ENCODE measurements around the gene HIGD1A. TPM values are rescaled to one million over a fixed set of nuclear protein-coding genes. Genes with fewer than 3 reads are reported as not detected.
"Not testable (repeated sequence)": the region's sequence is repeated elsewhere in the genome, so short reads cannot be mapped to it uniquely, and the experiment has no call there.

The HIGD1A gene
- total RNA-seq, 2 experiments from 2014 or later, result 90.6 to 92.0 TPM

DNA sequence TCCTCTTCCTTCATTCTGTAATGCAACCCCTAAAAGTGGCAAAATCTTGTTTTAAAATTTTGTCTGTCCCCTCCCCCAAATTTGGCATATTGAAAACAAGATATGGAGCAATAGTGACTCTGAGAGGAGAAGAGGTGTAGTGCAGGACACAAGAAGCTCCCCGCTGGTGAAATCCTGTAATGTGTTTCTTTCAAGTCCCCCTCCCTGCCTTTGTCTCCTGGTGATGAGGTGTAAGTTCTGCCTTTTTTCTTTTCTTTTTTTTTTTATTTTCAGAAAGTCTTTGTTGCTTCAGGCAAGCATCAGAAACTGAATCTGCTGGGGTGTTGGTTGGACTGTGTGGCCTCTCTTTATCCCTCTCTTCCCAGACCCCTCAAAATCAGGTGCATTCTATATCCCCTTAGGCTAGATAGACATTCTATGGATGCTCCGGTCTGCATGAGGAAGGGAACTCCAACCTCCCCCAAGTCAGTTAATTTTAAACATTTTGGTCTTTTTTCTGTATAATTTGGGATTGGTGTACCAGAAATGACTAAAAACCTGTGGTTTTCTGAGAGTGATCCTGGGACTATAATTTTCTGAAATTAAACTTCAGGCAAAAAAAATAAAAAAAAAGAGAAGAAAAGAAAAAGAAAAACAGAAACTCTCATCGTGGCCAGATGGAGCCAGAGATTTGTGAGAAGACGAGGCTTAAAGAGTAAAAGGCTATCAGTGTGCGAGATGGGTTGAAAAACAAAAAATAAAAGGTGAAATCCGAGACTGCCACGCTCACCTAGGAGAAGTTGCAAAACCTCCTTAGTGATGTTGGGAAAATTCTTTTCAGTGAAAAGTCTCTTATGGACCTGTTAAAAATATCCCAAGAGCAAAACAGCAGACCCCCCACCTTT lies 26.4 kb upstream of the HIGD1A start:
- POLR2A ChIA-PET, result no interaction called here
- CTCF ChIA-PET, result interaction anchor here (0.7 to 1.8 kb wide), 4 partner anchors 9 to 50 kb away, joined by 3 to 6 read pairs (median 4); no protein-coding TSS in a partner anchor

DNA sequence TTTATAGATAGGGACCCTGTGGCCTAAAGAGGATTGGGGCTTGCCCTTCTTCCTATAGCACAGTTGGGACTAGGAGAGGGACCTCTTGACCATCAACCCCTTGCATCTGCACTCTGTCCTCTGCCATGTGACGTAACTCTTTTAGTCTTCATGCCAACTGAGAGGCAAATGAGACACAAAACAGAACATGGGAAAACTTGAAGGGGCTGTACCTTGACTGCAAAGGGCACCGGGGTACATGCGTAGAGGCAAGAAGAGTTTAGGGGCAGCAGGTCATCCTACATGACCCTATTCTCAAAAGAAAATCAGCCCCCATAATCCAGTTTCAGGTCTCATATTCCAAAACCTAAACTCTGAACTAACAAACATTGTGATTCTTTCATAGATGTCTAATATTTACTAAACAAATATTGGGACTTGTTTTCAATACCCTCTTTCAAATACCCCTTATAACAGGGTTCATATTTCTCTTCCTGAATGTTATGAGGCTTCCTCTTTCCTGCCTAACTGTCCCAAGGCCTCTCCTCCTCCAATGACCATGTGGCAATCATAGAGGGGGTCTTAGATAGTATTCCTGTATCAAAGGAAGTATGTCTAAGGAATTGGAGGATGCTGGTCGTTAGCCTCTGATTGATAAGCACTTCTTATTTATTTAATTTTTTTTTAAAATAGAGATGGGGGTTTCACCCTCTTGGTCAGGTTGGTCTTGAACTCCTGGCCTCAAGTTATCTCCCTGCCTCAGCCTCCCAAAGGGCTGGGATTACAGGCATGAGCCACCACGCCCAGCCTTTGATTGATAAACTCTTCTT lies 25.5 kb upstream of the HIGD1A start:
- POLR2A ChIA-PET, result no interaction called here

DNA sequence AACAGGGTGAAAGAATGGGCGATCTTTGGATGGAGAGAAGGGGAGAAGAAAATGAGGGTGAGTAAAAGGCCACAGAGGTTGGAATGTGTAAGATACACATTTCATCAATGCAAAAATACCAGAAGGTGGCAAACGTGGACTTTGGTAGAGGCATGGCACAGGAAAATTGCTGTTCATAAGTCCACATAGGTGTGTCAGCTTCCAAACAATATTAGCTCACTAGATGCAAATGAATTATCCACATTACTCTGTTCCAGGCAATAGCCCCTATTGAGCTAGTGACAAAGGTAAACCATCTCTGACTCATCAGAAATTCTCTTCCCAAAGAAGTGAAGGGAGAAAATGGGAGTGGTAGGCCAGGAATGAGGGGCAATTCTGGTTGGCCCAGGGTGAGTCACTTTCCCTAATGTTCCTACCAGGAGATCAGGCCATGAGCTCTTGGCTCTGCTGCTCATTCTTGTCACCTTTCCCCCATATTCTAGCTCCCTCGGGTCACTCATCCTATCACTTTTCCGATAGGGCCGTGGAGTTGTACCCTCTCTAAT lies 24.9 kb upstream of the HIGD1A start:
- ChIA-PET CTCF (no interaction called here), POLR2A (no interaction called here)

More for the DNA sequence above, 25.5 kb upstream of the HIGD1A start:
- CTCF ChIA-PET, result interaction anchor here (0.7 kb wide), 1 partner anchor 14 kb away, joined by 3 read pairs; no protein-coding TSS in a partner anchor

DNA sequence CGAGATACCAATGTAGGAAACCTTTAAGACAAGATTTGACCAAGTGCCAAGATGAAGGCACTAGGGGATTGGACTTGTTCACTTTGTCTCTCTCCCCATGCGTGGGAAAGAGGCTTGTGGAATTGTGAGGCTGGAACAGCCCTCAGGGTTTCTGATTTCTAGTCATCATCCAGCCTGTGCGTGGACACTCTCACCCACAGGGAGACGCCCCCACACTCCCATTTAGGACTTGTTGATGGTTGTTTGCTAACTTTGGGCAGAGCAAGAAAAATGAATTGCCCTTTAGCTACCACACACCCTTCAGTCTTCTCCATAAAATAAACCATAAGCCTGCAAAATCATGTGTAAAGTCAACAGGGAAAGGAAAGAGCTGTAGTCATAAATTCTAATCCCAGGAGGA lies 23.4 kb upstream of the HIGD1A start:
- CTCF ChIA-PET, result no interaction called here
- POLR2A ChIA-PET, result no interaction called here

- ChIA-PET POLR2A (no interaction called here), CTCF (no interaction called here)
Observed at GRCh38 chr3:42827023-42827422, 22.7 kb upstream of the HIGD1A start.

- CTCF ChIA-PET, result no interaction called here
- POLR2A ChIA-PET, result no interaction called here
Observed at GRCh38 chr3:42826141-42826540, 21.9 kb upstream of the HIGD1A start.

DNA sequence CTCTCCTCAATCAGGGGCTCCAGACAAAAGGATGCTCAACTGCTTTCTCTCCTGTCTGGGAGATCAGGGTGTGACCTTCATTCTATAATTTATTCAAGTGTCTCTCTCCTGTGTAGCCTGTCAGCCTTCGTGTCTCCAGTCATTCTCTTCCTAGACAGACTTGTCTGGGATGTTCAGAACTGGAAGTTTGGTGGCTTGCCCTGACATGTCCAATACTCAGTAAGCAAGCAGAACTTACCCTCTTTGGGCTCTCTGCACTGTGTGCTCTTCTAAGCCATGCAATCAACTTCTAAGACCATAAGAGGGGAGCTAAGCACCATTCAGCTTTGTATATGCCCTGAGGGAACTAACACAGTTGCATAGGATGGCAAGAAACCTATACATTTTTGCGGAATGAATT lies 19.1 kb upstream of the HIGD1A start:
- POLR2A ChIA-PET, result no interaction called here

GRCh38 chr3:42822828-42823227 lies 18.5 kb upstream of the HIGD1A start:
- POLR2A ChIA-PET, result no interaction called here
- CTCF ChIA-PET, result no interaction called here

More for the DNA sequence above, 19.1 kb upstream of the HIGD1A start:
- CTCF ChIA-PET, result no interaction called here

GRCh38 chr3:42820746-42821051 lies 16.4 kb upstream of the HIGD1A start:
- ChIA-PET CTCF (interaction anchor here (0.6 kb wide), 1 partner anchor 18 kb away, joined by 4 read pairs; no protein-coding TSS in a partner anchor), POLR2A (no interaction called here)

DNA sequence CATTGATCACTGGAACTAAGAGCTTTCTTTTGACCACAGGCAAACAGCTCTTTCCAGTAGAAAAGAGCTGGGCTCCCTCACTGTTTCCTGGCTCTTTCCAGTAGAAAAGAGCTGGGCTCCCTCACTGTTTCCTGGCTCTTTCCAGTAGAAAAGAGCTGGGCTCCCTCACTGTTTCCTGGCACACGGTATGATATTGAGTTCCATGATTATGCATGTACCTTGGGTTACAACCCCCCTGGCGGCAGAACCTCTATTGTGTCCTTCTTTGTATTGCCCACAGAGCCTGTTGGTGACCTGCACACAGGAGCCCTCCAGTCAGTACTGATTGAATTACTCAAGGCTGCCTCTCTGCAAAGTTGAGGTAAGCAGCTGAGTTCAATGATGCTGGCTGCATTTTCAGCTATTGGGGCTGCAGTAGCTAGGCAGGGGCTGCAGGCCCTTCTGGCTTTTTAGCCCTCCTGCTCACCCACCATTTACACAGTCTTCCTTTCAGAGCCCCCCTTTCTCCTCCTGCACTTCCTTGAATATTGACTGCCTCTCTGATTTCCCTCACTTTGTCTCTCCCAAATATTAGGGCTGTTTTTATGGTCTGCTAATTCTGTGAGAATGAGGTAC lies 15.2 kb upstream of the HIGD1A start:
- POLR2A ChIA-PET, result no interaction called here

DNA sequence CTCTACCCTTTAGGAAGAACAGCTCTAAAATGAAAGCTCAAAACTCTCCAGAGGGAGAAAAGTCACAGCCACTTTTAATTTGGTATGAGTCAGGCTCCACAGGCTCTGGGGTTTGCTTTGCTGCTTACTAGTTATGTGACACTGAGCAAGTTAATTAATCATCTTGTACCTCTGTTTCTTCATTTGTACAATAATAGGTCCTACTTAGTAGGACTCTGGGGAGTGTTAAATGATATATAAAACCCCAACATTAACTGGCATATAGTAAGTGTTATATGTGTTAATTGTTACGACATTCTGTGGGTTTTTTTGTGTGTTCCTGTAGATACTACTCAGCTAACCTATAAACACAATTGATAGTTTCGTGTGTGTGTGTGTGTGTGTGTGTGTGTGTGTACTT lies 11.5 kb upstream of the HIGD1A start:
- ChIA-PET POLR2A (no interaction called here), CTCF (interaction anchor here (1.1 kb wide), 1 partner anchor 14 kb away, joined by 3 read pairs; no protein-coding TSS in a partner anchor)

More for the DNA sequence above, 15.2 kb upstream of the HIGD1A start:
- CTCF ChIA-PET, result interaction anchor here (1.1 kb wide), 1 partner anchor 32 kb away, joined by 3 read pairs; no protein-coding TSS in a partner anchor

GRCh38 chr3:42814914-42815507 lies 10.7 kb upstream of the HIGD1A start:
- ChIA-PET POLR2A (no interaction called here), CTCF (no interaction called here)

DNA sequence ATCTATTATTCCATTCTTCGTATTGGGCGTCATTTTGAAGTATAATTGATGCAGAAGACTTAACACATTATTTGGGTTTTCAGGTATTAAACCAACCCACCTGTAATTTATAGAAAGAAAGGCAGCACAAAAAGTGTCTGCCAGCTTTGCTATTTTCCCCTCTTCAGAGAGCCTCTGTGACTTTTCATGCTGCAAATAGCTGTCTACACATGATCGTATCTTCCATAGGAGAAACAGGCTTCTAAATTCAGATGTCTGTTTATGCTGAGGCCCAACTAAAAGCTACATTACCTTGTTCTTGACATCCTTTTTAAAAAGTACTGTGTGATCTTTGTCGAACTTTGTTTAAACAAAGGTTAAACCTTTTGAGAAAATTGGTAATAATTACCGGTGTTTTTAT lies 10.0 kb upstream of the HIGD1A start:
- ChIA-PET POLR2A (no interaction called here), CTCF (no interaction called here)

- POLR2A ChIA-PET, CTCF ChIA-PET: not testable (repeated sequence)
Observed at GRCh38 chr3:42811118-42811883, 7.0 kb upstream of the HIGD1A start.

DNA sequence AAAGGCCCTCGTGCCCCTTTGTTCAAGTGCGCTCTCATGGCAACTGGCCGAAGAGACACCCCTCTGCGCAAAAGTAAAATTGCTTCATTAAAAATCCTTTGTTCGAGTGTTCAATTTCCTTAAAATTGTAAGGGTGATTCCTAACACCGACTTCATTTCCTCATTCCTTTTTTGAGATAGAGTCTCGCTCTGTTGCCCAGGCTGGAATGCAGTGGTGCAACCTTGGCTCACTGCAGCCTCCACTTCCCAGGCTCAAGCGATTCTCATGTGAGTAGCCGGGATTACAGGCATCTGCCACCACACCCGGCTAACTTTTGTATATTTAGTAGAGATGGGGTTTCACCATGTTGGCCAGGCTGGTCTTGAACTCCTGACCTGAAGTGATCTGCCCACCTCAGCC lies 6.4 kb upstream of the HIGD1A start:
- CTCF ChIA-PET, result interaction anchor here (0.6 to 1.2 kb wide), 3 partner anchors 31 to 219 kb away, joined by 3 to 4 read pairs (median 3); no protein-coding TSS in a partner anchor
- POLR2A ChIA-PET, result not testable (repeated sequence)

DNA sequence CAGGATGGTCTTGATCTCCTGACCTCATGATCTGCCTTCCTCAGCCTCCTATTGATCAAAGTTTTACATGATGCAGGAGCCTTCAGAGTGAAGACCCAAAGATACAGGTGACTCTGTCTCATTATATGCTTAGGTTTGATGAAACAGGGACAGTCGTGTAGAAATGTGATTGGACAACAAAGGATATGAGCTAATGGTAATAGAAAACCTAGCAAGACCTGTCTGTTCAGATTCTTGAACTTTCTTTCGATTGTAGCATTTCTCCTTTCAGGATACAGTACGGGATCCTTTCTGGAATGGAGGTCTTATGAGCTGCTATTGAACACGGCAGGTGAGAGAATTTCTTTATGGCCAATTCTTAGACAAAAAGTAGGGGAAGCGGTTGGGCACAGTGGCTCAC lies 4.9 kb upstream of the HIGD1A start, which contains the start of gene ACKR2:
Gene ACKR2 (plus strand): TSS at position 244 of the 400 bp plus-strand sequence. CDS start 55,058 bp downstream, outside the sequence.
- CTCF ChIA-PET, result interaction anchor here (1.2 kb wide), 2 partner anchors 15 to 30 kb away, joined by 3 to 4 read pairs; no protein-coding TSS in a partner anchor
- POLR2A ChIA-PET, result no interaction called here

DNA sequence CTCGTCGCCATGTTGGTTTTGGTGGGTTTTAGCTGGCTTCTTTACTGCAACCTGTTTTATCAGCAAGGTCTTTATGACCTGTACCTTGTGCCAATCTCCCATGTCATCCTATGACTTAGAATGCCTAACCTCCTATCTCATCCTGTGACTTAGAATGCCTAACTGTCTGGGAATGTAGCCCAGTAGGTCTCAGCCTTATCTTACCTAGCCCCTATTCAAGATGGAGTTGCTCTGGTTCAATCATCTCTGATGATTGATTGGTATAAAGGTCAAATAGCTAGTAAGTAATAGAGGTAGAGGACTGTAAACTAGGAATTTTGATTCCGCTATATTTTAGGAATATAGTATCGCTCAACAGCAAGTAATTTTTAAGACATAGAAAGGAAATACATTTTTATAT lies 3.6 kb upstream of the HIGD1A start:
- CTCF ChIA-PET, result no interaction called here
- POLR2A ChIA-PET, result no interaction called here

DNA sequence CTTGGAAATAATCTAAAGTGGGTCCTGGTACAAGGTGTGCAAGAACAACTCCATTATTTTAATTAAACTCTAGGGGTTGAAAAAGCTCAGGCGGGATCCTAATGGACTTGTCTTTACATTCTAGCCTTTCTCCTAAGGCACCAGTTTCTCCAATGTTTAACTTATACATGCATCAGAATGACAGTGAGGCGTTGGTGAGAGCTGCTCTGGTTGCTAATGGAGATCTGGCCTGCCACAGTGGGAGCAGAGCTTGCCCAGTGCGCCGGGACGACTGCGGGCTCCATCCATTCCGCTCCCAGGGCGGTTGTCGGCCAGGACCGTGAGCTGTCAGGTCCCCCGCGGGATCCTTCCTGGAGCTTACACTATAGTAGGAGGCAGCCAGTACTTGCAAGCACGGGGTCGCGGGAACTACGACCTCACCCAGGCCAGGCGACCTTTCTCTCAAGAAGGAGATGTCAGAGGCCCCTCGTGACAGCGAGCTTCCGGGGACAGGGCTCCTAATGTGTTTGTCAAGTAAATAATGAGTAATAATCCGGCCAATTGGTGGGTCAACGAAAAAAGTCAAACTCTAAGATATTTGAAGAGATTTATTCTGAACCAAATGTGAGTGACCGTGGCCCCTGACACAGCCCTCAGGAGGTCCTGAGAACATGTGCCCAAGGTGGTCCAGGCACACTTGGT lies 991 bp upstream of the HIGD1A start:
- POLR2A ChIA-PET, result no interaction called here
- CTCF ChIA-PET, result interaction anchor here (1.0 kb wide), 1 partner anchor 34 kb away, joined by 3 read pairs; no protein-coding TSS in a partner anchor
